GM18520 (cell line): ENCODE data around the gene KNDC1.
"Not testable (repeated sequence)": the region's sequence is repeated elsewhere in the genome, so short reads cannot be mapped to it uniquely, and the experiment has no call there.

ENCODE experiments used
- ATAC-seq: cut with Tn5 transposase; IDR thresholded peaks from one replicate; pipeline ENCODE4 v1.9.1; 2021; ENCODE audit not compliant: unreplicated experiment

KNDC1 gene

DNA sequence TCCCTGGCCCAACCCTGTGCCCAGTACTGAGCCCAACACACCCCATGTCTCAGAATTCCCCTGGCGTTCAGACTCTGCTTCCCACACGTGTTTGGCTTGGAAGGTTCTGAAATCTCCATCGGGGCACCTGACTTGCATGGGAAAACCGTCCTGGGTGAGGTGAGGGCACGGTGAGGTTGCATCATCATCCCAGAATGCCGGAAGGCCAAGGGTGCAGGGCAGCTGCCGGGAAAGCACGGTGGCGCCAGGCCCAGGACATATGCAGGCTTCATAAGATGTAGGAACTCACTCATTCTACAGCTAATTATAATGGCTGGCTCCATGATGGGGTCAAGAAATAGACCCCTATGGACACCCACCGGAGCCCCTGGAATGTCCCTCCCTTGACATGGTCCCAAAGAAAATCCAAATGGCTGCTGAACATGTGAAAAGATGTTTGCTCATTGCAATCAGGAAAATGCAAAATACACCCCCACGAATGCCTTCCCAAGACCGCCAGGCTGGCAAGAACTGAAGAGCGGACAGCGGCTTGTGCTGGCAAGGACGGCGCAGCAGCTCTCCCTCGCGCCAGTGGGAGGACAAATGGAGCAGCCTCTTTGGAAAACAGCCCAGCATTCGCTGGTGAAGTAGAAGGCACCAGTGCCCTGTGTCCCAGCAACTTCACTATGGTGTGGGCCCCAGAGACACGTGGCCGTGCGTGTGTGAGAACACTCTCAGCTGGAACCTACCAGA is 2.3 kb downstream of the KNDC1 start:
- ATAC-seq, result no peak

DNA sequence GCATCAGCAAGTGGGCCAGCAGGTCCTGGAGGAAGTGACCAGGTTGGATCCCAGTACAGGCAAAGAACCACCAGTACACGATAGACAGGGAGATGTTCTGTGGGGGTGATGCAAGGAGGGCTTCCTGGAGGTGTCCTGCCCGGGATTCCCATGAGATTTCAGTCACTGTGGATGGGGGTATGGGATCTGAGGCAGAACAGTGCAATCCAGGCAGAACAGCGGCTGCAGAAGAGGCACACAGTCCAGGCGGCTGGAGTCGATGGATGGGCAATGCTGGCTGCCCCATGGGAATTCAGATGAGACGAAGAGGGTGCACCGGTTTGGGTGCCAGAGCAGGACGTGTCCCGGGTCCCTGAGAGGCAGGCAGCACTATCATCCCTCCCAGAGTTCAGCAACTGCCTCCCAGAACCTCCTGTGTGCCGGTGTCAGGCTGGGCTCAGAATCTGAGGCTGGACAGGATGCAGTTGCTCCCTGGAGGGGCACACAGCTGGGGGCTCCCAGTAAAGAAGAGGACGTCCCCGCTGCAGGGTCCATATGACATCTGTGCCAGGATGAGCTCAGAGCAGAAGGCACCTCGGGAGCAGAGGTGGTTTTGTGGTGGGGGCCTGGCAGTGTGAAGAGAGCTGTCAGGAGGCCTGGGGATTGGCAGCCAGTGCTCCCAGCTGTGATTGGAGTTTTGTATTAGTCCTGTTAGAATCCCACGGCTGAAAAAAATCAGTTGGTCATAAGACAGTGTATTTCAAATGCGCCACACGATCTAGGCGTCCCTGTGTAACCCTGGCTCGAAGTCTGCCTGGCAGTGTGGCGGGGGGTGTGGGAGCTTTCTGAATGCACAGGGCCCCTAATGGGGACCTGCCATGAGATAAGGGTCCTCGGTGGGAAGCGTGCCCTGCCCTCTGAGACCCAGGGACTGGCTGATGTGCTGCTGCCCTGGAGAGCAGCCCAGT is 3.2 kb downstream of the KNDC1 start:
- ATAC-seq, result no peak

DNA sequence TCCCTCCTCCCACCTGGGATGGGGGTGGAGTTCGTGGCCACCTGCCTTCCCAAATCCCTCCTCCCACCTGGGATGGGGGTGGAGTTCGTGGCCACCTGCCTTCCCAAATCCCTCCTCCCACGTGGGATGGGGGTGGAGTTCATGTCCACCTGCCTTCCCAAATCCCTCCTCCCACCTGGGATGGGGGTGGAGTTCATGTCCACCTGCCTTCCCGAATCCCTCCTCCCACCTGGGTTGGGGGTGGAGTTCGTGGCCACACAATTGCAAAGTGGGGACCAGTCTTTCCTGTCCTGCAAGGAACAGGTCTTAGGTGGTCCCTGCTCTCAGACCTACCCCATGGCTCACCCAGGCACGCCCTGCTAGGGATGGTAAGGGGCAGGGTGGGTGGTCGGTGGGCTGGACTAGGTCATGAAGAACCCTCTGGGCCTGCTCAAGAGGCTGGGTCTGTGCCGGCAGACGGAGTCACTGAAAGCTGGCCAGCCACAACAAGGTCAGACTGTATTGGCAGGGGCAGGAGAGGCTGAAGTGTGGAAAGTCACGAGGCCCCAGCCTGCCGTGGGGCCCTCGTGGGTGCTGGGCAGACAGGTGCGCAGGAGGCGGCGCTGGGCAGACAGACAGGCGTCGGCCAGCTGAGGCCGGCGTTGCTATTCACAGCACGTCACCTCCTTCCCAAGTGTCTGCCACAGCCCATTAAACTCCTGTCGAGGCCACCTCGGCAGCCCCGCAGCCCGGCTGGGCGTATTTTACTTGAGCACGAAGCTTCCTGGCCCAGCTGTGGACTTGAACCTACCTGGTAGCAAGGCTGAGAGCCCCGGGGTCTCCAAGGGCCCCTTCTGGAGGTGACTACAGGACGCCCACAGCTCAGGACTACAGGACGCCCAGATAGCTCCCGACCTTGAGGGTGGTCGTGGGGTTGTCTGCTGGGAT is 4.1 kb downstream of the KNDC1 start:
- ATAC-seq, result no peak

DNA sequence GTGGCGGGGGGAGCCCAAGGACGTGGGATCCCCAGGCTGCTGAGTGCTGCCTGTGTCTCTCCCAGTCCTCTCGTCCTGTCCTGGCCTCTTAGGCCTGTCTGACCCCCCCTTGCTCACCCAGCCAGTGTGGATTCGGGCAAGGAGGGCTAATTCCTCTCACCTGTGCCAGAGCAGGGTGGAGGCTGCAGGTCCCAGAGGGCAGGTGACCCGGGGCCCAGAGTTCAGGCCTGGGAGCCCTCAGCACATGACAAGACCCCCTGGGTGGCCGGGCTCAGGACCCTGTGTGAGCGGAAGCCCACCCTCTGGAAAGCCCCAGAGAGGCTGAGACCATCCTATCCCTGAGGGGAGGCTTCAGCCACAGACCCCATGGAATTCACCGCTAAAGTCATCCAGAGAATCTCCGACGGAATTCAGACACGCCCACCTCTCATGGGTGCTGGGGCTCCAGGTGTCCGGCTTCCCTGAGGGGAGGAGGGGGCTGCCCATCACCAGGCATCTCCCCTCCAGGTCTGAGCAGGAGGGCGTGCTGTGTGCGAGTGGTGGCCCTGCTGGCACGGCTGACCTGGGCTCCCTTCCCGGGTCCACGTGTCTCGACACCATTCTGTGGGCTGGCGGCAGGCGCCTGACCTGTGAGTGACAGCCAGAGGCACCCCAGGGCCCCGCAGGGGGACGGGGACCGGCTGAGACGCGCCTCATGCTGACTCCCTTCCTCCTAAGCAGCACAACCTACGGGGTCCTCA is 5.0 kb downstream of the KNDC1 start:
- no peak for ATAC-seq

DNA sequence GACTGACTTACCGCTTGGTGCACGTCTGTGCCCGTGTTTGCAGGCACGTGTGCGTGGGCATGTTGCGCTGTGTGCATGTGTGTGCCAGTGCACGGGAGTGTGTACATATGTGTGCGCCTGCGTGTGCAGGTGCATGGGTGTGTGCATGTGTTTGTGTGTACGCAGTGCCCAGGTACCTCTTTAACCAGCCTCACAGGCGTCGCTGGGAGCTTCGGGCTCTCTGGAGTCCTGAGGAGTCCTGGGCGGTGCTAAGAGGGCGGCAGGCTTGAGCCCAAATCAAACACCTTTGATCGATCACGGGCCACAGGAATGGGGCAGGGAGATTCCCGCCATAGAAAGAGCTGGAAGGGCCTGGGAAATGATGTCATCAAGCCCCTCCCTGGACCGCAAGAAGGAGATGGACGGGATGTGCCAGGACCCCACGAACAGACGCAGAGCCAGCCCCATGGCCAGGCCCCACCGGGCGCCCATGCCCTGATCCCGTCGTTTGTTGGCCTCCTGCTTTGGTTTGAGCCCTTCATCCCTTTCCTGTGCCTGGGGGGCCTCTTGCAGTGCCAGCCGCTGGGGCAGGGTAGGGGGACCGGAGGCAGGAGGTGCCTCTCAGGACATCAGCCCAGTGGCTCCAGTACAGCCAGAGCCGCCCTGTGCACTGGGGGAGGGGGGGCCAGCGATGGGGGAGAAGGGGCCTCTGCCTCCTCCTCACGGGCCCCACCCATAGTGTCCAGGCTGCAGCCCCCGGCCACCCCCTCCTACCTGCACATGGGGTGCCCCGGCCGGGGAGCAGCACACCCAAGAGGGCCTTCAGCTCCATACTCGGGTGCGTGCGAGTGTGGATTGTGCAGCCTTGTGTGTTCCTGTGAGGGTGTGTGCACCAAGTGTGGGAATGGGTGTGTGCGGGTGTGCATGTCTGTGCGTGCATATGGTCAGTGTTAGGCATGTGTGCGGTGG is 5.8 kb downstream of the KNDC1 start:
- no peak for ATAC-seq

DNA sequence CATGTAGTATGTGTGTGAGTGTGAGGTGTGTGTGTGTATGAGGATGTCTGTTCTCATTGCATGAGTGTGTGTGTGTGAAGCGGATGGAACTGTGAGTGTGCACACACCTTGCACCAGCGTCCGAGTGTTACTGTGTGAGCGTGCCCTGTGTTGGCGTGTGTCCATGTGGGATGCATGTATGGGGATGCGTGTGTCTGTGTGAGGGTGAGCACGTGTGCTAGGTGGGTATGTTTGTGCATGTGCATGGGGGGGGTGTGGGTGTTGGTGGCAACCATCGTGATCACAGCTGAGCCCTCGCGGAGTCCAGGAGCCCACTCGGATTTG is 6.4 kb downstream of the KNDC1 start:
- no peak for ATAC-seq

DNA sequence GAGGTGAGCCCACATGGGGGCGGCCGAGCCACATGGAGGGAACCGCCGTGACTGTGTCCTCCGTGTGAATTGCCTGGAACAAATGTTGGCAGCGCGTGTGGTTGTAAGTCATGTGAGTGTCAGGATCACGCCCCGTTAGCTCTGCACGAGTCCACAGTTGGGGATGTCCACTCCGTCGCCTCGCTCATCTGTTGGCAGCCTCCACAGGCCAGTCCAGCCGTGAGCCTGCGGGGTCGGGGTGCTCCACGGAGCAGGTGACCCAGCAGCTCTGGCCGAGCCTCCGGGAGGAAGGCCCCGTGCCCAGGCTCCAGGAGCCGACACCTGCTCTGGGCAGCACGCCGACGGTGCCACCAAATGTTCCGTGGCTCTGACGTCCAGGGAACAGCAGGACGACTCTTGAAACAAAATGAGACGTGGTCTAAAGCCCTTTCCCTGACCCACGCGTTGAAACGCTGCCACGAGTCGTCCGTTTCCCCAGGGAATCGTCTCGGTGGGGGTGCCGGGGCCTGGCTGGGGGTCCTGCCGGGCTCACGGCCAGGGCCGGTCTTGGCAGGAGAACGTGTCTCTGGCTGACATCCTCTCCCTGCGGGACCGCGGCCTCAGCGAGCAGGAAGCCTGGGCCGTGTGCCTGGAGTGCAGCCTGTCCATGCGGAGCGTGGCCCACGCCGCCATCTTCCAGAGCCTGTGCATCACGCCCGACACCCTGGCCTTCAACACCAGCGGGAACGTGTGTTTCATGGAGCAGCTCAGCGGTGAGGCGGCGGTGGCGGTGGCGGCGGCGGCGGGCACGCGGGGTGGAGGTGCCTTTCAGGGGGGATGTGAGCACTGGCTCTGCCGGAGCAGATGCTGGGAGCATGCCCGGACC is 7.0 kb downstream of the KNDC1 start:
- ATAC-seq, result no peak

DNA sequence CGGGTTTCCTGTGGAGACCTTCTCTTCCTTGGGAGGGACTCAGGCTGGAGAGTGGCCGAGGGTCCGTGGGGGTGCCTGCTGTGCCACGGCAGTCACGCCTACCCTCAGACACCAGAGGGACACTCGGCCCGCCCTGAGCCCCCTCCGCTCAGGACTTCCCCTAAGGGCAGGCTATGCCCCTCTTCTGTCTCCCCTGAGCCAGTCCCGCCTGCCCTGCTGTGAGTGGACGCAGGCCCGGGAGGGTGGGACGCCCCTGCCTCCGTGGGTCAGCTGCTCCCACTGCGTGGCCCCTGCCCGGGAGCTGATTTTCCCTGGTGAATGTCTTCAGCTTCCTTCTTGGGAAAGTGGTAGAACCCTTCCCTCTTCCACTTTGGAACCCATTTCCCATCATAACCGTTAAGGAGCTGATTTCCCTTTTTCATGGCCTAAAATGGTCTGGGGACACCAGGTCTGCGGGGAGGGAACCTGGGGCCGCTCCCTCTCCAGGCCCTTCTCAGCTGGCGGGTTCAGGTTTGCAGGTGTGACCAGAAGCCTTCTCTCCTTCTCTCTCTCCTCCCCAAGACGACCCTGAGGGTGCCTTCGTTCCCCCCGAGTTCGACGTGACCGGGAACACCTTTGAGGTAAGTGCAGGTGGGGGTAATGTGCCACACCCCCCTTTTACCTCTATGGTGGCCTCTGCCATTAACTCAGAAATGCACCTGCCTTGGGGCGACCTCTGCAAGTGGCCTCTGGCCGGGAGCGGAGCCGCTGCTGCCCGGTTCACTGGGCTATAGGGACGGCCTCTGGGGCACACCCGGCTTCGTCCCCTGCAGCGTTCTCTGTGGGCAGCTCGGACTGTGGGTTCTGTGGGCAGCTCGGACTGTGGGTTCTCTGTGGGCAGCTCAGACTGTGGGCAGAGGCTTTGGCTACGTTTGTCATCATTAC is 7.9 kb downstream of the KNDC1 start:
- no peak for ATAC-seq

DNA sequence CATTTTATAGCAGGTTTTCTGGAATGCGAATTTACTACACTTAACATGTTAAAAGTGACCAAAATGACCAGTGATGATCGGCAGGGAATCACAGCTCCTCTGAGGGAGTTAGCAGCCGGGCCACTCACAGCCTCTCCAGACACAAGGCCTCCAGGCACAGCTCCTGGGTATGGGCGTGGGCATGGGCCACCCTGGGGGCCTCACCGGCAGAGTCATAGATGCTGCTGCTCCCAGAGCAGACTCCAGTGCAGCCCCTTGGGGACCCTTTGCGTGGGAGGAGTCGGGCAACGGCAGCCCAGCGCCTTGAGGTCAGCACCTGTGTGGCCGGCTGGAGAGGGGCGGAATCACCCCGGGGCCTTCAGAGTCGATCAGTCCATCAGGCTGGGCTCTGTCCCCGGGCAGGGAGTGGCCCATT is 8.6 kb downstream of the KNDC1 start:
- no peak for ATAC-seq

DNA sequence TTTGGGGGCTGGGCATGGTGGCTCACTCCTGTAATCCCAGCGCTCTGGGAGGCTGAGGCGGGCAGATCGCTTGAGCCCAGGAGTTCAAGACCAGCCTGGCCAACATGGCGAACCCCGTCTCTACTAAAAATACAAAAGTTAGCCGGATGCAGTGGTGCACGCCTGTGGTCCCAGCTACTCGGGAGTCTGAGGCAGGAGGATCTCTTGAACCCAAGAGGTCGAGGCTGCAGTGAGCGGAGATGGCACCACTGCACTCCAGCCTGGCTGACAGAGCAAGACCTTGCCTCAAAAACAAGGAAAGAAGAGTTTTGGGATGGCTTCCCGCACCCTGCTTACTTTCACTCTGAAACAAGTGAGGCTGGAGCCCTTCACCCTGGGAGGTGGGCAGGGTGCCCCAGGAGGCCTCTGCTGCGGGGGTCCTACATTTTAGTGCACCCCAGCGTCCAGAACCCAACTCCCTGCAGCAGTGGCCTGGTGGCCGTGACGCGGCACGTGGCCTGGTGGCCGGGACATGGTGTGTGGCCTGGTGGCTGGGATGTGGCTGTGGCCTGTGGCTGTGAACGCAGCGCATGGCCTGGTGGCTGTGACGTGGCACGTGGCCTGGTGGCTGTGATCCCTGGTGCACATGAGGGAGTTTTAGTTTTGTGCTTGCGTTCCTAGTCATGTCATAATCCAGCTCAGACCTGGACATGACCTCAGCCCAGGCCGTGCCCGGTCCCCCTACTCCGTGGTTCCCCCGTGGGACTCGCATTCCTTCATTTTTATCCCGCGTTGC is 9.3 kb downstream of the KNDC1 start:
- no peak for ATAC-seq

DNA sequence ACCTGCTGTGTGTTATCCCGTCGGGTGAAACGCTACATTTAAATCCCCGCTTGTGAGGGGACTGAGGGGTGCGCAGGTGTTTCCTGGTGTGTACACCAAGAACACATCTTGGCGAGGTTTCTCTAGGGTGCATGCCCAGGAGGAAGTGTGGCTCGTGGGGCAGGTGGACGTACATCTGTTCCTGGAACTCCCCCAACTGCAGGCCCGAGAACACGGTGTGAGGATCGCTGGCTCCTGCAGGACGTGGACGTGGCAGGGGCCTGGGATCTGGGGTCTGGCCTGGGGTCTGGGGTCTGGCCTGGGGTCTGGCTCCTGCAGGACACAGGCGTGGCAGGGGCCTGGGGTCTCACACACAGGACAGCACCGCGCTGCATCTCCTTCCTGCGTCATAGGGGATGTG is 10.1 kb downstream of the KNDC1 start:
- ATAC-seq, result no peak

DNA sequence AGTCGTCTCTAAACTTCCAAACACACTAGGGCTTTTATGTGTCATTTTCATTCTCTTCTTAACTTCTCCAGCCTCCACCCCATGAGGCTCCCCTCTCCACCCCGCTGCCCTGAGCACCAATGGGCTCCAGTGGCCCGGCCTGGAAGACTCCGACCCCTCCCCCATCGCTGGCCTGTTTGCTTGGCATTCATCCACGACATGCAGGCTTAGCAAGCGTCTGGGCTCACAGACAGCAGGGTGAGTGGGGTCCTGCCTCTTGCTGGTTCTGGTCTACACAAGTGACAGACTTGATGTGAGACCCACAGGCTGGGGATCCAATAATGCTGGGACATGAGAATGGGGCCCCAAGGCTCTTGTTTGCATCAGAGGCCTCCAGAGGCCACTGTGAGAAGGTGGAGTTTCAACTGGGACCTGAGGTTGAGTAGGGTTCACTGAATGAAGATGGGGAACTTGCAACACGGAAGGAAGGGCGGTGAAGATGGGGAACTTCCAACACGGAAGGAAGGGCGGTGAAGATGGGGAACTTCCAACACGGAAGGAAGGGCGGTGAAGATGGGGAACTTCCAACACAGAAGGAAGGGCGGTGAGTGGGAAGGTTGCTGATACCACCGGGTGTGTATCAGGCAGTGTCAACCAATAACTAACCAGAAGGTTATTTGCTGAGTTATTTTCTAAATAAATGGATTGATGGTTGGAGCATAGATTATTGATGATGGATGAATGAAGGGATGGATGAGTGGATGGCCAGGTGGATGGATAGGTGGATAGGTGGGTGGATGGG is 14.0 kb downstream of the KNDC1 start:
- no peak for ATAC-seq

DNA sequence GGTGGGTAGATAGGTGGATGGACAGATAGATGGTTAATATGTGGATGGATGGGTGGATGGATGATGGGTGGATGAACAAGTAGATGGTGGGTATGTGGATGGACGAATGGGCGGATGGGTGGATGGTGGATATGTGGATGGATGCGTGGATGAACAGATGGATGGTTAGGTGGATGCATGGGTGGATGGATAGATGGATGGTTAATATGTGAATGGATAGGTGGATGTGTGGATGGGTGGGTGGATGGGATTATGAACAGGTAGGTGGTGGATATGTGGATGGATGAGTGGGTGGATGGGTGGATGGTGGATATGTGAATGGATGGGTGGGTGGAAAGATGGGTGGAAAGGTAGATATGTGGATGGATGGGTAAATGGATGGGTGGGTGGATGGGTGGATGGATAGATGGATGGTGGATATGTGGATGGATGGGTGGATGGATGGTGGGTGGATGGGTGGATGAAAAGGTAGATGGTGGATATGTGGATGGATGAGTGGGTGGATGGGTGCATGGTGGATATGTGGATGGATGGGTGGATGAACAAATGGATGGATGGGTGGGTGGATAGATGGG is 14.8 kb downstream of the KNDC1 start:
- no peak for ATAC-seq

DNA sequence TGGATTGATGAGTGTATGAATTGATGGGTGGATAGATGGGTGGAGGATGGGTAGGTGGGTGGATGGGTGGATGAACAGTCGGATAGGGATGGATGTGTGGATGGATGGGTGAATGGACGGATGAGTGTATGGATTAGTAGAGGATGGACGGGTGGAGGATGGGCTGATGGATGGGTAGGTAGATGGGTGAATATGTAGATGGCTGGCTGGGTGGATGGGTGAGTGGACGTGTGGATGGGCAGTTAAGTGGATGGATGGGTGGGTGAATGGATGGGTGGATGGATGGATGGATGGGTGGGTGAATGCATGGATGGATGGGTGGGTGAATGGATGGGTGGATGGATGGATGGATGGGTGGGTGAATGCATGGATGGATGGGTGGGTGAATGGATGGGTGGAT is 15.6 kb downstream of the KNDC1 start:
- not testable (repeated sequence) for ATAC-seq

DNA sequence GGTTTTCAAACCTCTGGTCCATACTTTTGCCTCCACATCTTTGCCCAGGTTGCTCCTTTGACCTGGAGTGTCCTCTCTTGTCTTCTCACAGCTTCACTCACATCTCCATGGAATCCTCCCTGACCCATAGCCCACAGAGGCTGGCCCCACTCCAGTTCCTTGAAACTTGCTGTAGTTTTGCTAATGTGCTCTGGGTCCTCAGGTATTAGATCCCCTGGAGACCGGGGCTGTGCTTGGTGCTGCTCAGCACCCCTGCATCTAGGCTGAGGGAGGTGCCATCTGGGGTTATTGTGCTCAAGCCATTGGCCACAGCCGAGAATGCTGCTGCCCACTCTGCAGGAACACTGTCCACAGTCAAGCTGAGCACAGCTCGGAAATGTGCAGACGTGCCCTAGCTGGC is 16.5 kb downstream of the KNDC1 start:
- no peak for ATAC-seq
